Skeletal muscle cell (primary cell): Measurements from ENCODE around the gene ATP2B2.

Source experiments
- DNase-seq: peaks from one replicate; pipeline ENCODE4 v3.0.0-alpha.2; 2010; ENCODE audit warnings: low read depth
- H3K4me3 ChIP-seq: 2 replicates; pipeline ENCODE4 v1.5.1; 2011; ENCODE audit warnings: low read depth, mild to moderate bottlenecking, control low read depth, low read length, moderate library complexity

The ATP2B2 gene

DNA sequence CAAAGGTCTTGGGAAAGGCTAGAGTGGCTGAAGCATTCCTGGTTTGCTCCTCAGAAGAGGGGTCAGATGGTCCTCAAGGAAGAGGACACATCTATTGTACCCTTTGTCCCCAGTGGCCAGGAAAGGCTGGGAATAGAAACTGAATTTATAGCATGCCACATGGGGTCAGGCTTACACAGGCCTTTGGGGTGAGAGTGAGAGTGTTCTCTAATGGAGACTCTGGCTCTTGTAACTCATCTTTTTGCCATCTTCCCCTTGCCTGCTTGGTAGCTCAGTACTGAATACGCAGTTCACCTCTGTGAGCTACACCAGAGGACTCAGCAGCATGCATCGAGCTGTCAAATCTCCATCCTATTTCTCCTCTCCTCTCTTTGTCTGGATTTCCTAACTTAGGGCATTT lies 87.5 kb downstream of the ATP2B2 start:
- H3K4me3 ChIP-seq: no peak overlapping the region
- DNase-seq: no peak

DNA sequence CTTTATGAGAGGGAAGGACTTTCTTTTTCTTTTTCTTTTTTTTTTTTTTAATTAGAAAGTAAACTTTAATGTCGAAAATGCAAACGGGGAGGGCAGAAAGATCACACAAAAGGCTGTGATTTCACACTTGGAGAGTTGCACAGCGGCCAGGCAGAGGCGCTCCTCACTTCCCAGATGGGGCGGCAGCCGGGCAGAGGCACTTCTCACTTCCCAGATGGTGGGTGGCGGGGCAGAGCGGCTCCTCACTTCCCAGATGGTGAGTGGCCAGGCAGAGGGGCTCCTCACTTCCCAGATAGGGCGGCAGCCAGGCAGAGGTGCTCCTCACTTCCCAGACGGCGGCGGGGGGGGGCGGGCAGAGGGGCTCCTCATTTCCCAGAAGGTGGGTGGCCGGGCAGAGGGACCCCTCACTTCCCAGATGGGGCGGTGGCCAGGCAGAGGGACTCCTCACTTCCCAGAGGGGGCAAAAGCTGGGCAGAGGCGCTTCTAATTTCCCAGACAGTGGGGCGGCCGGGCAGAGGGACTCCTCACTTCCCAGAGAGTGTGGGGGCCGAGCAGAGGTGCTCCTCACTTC lies 88.6 kb downstream of the ATP2B2 start:
- H3K4me3 ChIP-seq: no peak overlapping the region
- no peak for DNase-seq

GRCh38 chr3:10413041-10413440 lies 92.3 kb downstream of the ATP2B2 start:
- no peak for DNase-seq
- H3K4me3 ChIP-seq: no peak overlapping the region

DNA sequence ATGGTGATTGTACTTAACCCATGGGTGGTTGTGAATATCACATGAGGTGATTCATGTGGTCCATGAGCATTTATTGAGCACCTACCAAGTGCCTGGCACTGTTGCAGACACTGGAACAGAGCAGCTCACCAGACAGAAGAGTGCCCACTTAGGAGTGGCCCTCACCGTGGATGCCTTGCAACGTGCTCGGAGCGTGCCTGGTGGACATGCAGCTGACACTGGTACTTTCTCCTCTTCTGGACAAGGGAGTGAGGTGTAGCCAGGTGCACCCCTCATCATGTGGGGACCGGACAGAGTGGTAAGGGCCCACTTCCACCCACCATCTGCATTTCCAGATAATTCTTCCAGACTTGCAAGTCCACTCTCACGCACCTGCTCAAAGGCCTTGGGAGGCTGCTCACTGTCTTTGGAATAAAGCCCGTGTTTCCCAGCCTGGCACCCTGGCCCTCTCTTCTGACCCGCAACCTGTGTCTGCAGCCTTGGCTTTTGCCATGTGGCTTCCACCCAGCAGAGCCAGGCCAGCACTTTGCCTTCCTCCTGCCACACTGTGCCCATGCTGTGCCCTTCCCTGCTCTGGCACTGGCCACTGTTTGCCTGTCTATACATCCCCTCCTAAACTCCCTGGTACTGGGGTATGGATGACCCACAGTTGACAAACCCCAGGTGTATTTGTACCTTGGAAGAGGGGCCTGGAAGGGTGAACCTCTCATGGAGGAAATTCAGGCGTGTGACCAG lies 93.6 kb downstream of the ATP2B2 start:
- no peak for DNase-seq

DNA sequence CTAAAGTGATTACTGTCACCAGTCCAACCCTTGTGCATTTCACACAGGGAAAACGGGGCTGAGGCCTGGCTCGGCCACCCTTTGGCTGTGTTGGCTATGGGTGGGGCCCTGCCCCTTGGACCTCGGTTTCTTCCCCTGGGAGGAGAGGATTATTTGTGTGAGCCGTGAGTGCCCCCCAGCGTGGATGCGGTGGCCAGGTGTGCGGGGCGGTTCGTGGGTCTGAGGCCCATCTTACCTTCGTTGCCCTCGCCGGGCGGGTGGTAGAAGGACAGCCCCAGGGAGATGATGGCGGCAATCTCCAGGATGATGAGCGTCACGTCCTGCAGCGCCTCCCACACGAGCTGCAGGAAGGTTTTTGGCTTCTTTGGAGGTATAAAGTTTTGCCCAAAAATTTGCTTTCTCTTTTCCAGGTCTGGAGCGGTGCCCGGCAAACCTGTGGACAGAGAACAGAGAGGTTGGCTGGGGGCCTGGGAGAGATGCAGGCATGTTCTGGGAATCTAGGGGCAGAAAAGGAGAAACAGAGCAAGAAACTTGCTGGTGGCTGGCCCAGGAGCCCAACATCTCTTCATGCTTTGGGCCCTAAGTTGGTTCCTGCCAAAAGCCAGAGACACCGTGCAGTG lies 94.9 kb downstream of the ATP2B2 start:
- DNase-seq: no peak
- no peak overlapping the region for H3K4me3 ChIP-seq

More for the DNA sequence above, 93.6 kb downstream of the ATP2B2 start:
- H3K4me3 ChIP-seq: no peak overlapping the region

GRCh38 chr3:10408680-10409079 lies 96.7 kb downstream of the ATP2B2 start:
- DNase-seq: no peak
- H3K4me3 ChIP-seq: no peak overlapping the region

GRCh38 chr3:10407361-10407760 lies 98.0 kb downstream of the ATP2B2 start:
- DNase-seq: no peak
- H3K4me3 ChIP-seq: no peak overlapping the region

- H3K4me3 ChIP-seq: no peak overlapping the region
Observed at GRCh38 chr3:10406414-10406813, 99.0 kb downstream of the ATP2B2 start.

DNA sequence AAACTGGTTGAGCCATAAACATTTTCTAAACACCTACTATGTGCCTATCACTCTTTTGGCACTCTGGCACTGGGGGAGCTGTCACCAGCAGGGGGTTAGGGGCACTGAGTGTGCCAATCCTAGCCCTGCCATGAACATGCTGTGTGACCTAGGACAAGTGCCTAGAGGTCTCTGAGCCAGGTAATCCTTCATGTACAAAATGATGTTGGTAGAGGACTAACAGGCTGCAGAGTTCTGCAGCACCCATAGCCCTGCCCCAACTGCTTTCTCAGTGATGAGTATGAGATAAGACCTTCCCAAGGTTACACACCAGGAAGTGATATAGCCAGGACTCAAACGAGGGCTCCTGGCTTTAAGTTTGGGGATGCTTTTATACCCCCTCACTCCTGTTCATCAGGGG lies 99.6 kb downstream of the ATP2B2 start:
- no peak for DNase-seq
- H3K4me3 ChIP-seq: no peak overlapping the region

More at GRCh38 chr3:10406414-10406813, 99.0 kb downstream of the ATP2B2 start:
- DNase-seq: no peak

GRCh38 chr3:10404876-10405275 lies 100.5 kb downstream of the ATP2B2 start:
- no peak overlapping the region for H3K4me3 ChIP-seq
- DNase-seq: no peak

DNA sequence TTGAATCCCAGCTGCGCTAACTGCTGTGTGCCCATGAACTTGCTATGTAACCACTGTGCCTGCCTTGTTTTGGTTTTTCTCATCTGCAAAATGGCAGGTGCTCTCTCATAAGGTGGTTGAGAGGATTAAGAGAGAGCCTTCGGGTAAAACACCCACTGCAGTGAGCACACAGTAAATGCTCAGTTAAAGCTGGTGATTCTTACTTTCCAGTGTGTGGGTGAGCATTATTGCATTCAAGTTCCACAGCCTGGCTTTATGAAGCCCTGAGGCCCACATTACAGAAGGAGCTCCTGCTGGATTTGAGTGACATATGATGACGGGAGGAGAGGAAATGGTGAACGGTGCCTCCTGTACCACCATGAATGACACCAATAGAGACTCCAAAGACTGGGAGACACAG lies 101.0 kb downstream of the ATP2B2 start:
- no peak overlapping the region for H3K4me3 ChIP-seq
- DNase-seq: no peak

GRCh38 chr3:10401990-10402761 lies 103.2 kb downstream of the ATP2B2 start:
- no peak for DNase-seq
- no peak overlapping the region for H3K4me3 ChIP-seq

DNA sequence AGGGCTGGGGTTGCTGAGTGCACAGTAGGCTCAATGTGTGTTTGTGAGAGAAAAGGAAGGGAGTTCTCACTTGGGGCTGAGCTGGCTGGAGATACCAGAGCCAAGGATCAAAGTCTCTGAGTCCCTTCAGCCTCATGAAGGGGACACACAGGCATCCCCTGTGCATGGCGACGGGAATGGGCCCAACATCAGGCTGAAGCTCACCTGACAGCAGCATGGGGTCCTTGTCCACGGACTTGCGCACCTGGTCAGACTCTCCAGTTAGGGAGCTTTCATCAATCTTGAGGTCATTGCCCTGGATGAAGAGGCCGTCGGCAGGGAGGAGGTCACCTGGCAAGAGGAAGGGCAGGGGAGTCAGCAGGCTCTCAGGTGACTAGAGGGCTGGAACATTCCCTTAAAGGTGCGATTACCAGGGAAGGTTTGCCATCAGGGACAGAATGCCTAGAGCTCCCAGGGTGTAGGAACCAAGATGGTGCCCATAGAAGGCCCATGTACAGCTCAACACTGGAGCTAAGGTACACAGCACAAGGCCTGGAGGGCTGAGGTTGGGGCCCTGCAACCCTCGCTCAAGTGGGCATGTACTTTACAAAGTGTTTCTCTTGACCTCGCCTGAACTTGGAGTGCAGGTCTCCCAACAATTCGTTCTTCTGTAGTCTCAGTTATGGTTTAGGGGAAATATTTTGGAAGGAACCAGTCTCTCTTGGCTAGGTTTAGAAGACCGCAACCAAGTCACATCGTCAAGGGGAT lies 104.5 kb downstream of the ATP2B2 start:
- H3K4me3 ChIP-seq: no peak overlapping the region
- no peak for DNase-seq

DNA sequence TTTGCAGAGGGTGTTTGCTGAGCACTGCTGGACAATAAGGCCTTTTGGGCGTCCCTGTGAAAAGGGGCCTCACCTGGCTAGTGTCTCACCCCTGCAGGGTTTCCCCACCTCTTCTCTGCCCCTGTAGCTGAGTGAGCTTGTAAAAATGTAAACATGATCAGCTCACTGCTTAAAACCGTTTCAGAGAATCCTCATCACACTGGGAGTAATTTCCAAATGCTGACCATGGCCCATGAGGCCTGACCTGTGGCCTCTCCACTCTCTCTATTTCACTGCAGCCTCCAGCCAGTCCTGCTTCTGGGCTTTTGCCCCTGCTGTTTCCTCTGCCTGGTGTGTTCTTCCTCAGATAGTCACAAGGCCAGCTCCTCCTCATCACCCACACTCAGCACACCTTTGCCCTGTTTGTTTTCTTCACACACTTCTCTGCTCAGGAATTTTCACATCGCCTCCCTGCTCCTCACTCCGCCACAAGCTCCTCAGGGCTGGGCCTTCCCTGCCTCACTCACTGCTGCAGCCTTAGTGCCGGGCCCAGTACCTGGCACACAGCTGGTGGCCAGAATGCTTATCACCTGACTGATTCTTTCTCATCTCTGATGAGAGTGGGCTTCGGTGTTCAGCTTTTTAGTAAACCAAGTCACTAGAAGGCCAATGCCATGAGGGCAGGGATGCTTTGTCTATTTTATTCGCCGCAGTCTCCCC lies 105.2 kb downstream of the ATP2B2 start:
- no peak for DNase-seq
- no peak overlapping the region for H3K4me3 ChIP-seq

- no peak overlapping the region for H3K4me3 ChIP-seq
- no peak for DNase-seq
Observed at GRCh38 chr3:10399634-10400033, 105.8 kb downstream of the ATP2B2 start.

- H3K4me3 ChIP-seq: no peak overlapping the region
- no peak for DNase-seq
Observed at GRCh38 chr3:10398341-10398740, 107.0 kb downstream of the ATP2B2 start.

DNA sequence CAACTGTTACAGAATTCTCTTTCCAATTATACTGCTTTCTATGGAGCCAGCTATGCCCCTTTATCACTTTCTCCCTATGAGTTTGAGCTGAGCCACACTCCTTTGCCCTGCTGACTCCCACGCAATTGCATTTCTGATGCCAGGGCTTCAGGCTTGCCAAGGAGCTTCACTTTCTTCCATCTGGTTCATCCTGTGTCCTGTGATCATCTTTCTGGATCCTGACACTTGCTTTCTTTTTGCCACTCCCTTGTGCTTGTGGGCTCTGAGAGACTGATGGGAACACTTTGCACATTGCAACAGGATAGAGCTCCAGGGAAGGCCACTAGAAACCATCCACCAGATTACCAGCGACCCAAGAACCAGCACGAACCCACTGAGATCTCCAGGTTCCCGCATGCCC lies 107.5 kb downstream of the ATP2B2 start:
- DNase-seq: no peak

DNA sequence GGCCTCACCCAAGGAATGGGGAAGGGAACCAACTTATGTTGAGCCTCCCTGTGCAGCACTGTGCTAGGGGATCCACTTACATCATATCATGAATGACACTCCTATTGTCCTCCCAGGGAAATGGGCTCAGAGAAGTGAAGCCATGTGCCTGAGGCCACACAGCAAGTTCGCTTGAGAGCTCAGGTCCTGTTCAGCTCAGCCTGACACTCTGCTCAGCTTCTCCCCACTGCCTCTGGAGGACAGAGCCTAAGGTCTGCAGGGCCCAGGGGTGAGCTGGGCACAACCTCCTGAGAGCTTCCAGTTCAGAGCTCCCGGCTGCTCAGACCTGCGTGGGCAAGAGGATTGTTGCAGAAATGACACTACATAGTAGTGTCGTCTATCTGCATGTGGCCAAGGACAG lies 108.5 kb downstream of the ATP2B2 start:
- H3K4me3 ChIP-seq: no peak overlapping the region
- DNase-seq: no peak

More for the DNA sequence above, 107.5 kb downstream of the ATP2B2 start:
- no peak overlapping the region for H3K4me3 ChIP-seq

GRCh38 chr3:10396083-10396482 lies 109.3 kb downstream of the ATP2B2 start:
- no peak for DNase-seq
- no peak overlapping the region for H3K4me3 ChIP-seq
